NK-92 treated with Interleukin-12 subunit alpha and Interleukin-12 subunit beta, amount 100 ng/mL, for 24 hours (cell line): ENCODE data around the gene ACTR5.
"Not testable (repeated sequence)": the region's sequence is repeated elsewhere in the genome, so short reads cannot be mapped to it uniquely, and the experiment has no call there.

Experiments used
- DNase-seq: peaks from one replicate; lab custom pipeline; 2025; lab: John Stamatoyannopoulos, UW

ACTR5 gene

GRCh38 chr20:38805502-38805957 lies 57.3 kb downstream of the ACTR5 start, which contains the start of gene PPP1R16B:
PPP1R16B (plus strand) TSS chr20:38805697; CDS start chr20:38835926, 30,229 bp downstream.
- DNase-seq: peak; percentile 76

GRCh38 chr20:38805958-38806854 lies 57.9 kb downstream of the ACTR5 start:
- DNase-seq: peak; percentile 70

GRCh38 chr20:38806855-38807655 lies 58.8 kb downstream of the ACTR5 start:
- DNase-seq: no peak

- DNase-seq: no peak
Observed at GRCh38 chr20:38809942-38810341, 61.7 kb downstream of the ACTR5 start.

- no peak for DNase-seq
Observed at GRCh38 chr20:38810926-38811630, 62.8 kb downstream of the ACTR5 start.

- DNase-seq: no peak
Observed at GRCh38 chr20:38811769-38812168, 63.5 kb downstream of the ACTR5 start.

- no peak for DNase-seq
Observed at GRCh38 chr20:38812182-38812581, 63.9 kb downstream of the ACTR5 start.

- no peak for DNase-seq
Observed at GRCh38 chr20:38812709-38813573, 64.7 kb downstream of the ACTR5 start.

GRCh38 chr20:38813574-38813962 lies 65.3 kb downstream of the ACTR5 start:
- DNase-seq: not testable (repeated sequence)

GRCh38 chr20:38815446-38815845 lies 67.2 kb downstream of the ACTR5 start:
- no peak for DNase-seq

GRCh38 chr20:38818113-38819065 lies 70.1 kb downstream of the ACTR5 start:
- DNase-seq: no peak
